Articular chondrocyte of knee joint (primary cell): ENCODE measurements around the gene LEPROT. TPM values are rescaled to one million over a fixed set of nuclear protein-coding genes. Genes with fewer than 3 reads are reported as not detected.

ENCODE experiments used
- small RNA-seq: library from RNA; depleted of rRNA; stranded (forward); fragments of <200 nt; gene quantifications from one replicate; pipeline ENCODE3, GENCODE V24; 2012
- total RNA-seq: library from RNA; depleted of rRNA; stranded (reverse); fragments of >200 nt; gene quantifications from 2 replicates; pipeline ENCODE4 v1.2.3, GENCODE V29; 2012

Gene LEPROT
- 82.6 and 84.7 TPM in 2 replicates for total RNA-seq

GRCh38 chr1:65420590-65421350 lies at the start of gene LEPROT, which contains the start of gene LEPR:
Gene LEPROT (plus strand): TSS chr1:65420668. CDS start chr1:65420725, 57 bp downstream.
Gene LEPR (plus strand): TSS chr1:65420668. CDS start chr1:65565566, 144,898 bp downstream.

Small RNA genes within 50 kb of the gene (small RNA-seq; reads per million reads assigned to genes)
- not detected for gene RNU2-15P

Other genes starting within 250 kb of the LEPROT start
- 2.5 and 4.5 TPM in 2 replicates for gene DNAJC6, start 111.1 kb upstream of the LEPROT start, total RNA-seq
- gene LEPR, start within 50 bp of the LEPROT start, total RNA-seq = 11.6 and 14.6 TPM in 2 replicates